ENCODE results near the gene PSMA2. TPM values are rescaled to one million over a fixed set of nuclear protein-coding genes. Genes with fewer than 3 reads are reported as not detected.

PSMA2 gene
- total RNA-seq, 1 donor from 2014 or later: 316 TPM

GRCh38 chr7:42956062-42956461 is 24.1 kb upstream of the PSMA2 start:
- Histone ChIP-seq H3K9ac (no peak overlapping the region), H3K79me2 (ENCODE audit: low read depth) (no peaks in the 10 kb centered on the region), H3K4me3 (no peak overlapping the region), H3K36me3 (peaks cover 8% of the 10 kb centered on the region), H3K4me2 (no peak overlapping the region), H3K27ac (no peak overlapping the region), H4K20me1 (ENCODE audit: low read depth) (no peaks in the 10 kb centered on the region), H2AFZ (replicated peaks) (no peak overlapping the region), H3K9me3 (ENCODE audit: low read depth) (peaks cover 20% of the 10 kb centered on the region), H3F3A (ENCODE audit: low read depth) (no peaks in the 10 kb centered on the region), H3K4me1 (no peaks in the 10 kb centered on the region), H3K27me3 (no peaks in the 10 kb centered on the region)
- Mint-ChIP-seq H3K27ac (no peak overlapping the region), H3K9me3 (peaks cover 27% of the 10 kb centered on the region), H3K4me3 (no peak overlapping the region), H3K4me1 (no peaks in the 10 kb centered on the region), H3K27me3 (ENCODE audit: insufficient read depth, low read depth) (peaks cover 4% of the 10 kb centered on the region), H3K36me3 (no peaks in the 10 kb centered on the region)
- no peak for DNase-seq (ENCODE audit: low spot score)
- no peak for TF ChIP-seq EZH2phosphoT487 (IDR thresholded peaks at IDR 0.05)
- no peak for TF ChIP-seq CTCF (IDR thresholded peaks at IDR 0.05)
- no peak for TF ChIP-seq EZH2 (IDR thresholded peaks at IDR 0.05)

GRCh38 chr7:42953994-42954393 is 22.0 kb upstream of the PSMA2 start:
- Histone ChIP-seq H3K9me3 (ENCODE audit: low read depth) (peaks cover 20% of the 10 kb centered on the region), H3K79me2 (ENCODE audit: low read depth) (no peaks in the 10 kb centered on the region), H3F3A (ENCODE audit: low read depth) (no peaks in the 10 kb centered on the region), H2AFZ (replicated peaks) (no peak overlapping the region), H3K4me2 (no peak overlapping the region), H3K36me3 (peaks cover 8% of the 10 kb centered on the region), H3K27ac (no peak overlapping the region), H3K9ac (no peak overlapping the region), H4K20me1 (ENCODE audit: low read depth) (no peaks in the 10 kb centered on the region), H3K27me3 (no peaks in the 10 kb centered on the region), H3K4me1 (no peaks in the 10 kb centered on the region), H3K4me3 (no peak overlapping the region)
- no peak for DNase-seq (ENCODE audit: low spot score)
- Mint-ChIP-seq H3K4me1 (no peaks in the 10 kb centered on the region), H3K4me3 (no peak overlapping the region), H3K36me3 (no peaks in the 10 kb centered on the region), H3K27me3 (ENCODE audit: insufficient read depth, low read depth) (peaks cover 2% of the 10 kb centered on the region), H3K27ac (no peak overlapping the region), H3K9me3 (peaks cover 11% of the 10 kb centered on the region)
- TF ChIP-seq EZH2 (IDR thresholded peaks at IDR 0.05): no peak
- no peak for TF ChIP-seq EZH2phosphoT487 (IDR thresholded peaks at IDR 0.05)
- TF ChIP-seq CTCF (IDR thresholded peaks at IDR 0.05): no peak

GRCh38 chr7:42952328-42952727 is 20.4 kb upstream of the PSMA2 start:
- H3K36me3 Mint-ChIP-seq: no peaks in the 10 kb centered on the region
- Histone ChIP-seq H3K4me3 (no peak overlapping the region), H3K9ac (no peak overlapping the region), H3K79me2 (ENCODE audit: low read depth) (no peaks in the 10 kb centered on the region), H3K27ac (no peak overlapping the region), H3K36me3 (peaks cover 8% of the 10 kb centered on the region), H3K27me3 (no peaks in the 10 kb centered on the region), H2AFZ (replicated peaks) (no peak overlapping the region), H3K4me1 (no peaks in the 10 kb centered on the region), H3K9me3 (ENCODE audit: low read depth) (peaks cover 16% of the 10 kb centered on the region), H3F3A (ENCODE audit: low read depth) (no peaks in the 10 kb centered on the region), H4K20me1 (ENCODE audit: low read depth) (no peaks in the 10 kb centered on the region), H3K4me2 (no peak overlapping the region)
- H3K27me3 Mint-ChIP-seq (ENCODE audit: insufficient read depth, low read depth): no peaks in the 10 kb centered on the region
- no peak overlapping the region for H3K27ac Mint-ChIP-seq
- no peaks in the 10 kb centered on the region for H3K4me1 Mint-ChIP-seq
- no peak overlapping the region for H3K4me3 Mint-ChIP-seq
- peaks cover 9% of the 10 kb centered on the region for H3K9me3 Mint-ChIP-seq
- no peak for DNase-seq (ENCODE audit: low spot score)
- TF ChIP-seq CTCF (IDR thresholded peaks at IDR 0.05) (no peak), EZH2phosphoT487 (IDR thresholded peaks at IDR 0.05) (no peak), EZH2 (IDR thresholded peaks at IDR 0.05) (no peak)

Measured in neural progenitor cell (in vitro differentiated cells).